Measurements from ENCODE around the gene CSNK1E.

CSNK1E gene

DNA sequence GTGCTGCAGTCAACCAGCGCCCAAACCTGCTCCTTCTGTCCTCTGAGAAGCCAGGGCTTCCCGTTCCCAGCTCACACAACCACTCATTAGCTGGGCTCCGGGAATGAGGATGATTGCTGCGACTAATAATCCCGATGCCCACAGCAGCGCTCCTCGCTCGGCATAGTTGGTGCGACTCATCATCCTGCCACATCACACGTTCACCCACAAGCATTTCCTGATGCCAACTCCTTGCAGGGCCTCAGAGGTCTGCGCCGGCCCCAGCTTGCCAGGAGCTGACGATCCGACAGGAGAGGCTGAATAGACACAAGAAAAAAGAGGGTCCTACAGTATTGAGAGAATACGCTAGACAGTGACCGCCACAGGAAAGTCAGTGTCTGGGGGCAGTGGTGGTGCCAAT lies 10.6 kb upstream of the CSNK1E start:
- DNase-seq (ENCODE audit: low spot score): no peak

- no peak for DNase-seq (ENCODE audit: low spot score)
Observed at GRCh38 chr22:38327396-38327795, 10.2 kb upstream of the CSNK1E start.

DNA sequence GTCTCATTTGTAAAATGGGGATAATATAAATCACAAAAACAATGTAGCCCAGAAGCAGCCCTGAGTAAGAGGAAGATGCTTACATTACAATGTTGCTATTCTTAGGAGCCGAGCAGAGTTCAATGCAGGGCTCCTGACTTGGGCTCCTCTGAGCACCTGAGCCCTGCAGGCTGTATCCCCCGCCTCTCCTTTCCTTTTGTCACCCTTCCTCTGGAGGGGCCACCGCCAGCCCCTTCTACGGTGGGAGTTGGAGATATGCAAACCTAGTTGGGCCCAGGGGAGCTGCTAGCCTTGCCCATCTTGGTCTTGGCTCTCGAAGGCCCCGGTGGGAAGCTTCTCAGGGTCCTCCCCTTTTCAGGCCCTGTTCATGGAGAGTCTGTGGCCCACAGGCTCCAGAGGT lies 8.4 kb upstream of the CSNK1E start:
- DNase-seq (ENCODE audit: low spot score): no peak

DNA sequence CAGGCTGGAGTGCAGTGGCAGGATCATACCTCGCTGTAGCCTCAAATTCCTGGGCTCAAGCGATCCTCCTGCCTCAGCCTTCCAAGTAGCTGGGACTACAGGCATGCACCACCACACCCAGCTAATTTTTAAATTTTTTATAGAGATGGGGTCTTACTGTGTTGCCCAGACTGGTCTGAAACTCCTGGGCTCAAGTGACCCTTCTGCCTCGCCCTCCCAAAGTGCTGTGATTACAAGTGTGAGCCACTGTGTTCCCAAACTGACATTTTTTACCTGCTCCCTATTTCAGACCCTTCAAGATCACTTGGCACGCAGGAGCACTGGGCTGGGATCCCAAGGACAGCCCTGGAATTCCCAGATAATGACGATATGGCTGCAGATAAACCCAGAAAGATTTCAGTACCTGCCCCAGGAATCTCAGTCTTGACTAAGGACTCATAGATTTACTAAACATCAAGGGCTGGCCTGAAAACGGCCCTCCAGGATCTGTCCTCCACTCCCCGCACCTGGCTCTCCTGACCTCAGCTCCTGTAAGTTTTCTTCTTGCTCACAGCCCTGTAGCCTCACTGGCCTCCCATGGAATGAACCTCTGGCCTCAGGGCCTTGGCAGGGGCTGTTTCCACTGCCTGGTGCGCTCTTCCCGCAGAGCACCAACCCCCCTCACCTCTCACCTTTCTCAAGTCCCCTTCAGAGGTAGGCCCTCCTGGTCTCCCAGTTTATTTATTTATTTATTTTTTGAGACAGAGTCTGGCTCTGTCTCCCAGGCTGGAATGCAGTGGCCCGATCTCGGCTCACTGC lies 3.6 kb upstream of the CSNK1E start:
- DNase-seq (ENCODE audit: low spot score): no peak

- DNase-seq (ENCODE audit: low spot score): no peak
Observed at GRCh38 chr22:38318792-38319773, 1.9 kb upstream of the CSNK1E start.

DNA sequence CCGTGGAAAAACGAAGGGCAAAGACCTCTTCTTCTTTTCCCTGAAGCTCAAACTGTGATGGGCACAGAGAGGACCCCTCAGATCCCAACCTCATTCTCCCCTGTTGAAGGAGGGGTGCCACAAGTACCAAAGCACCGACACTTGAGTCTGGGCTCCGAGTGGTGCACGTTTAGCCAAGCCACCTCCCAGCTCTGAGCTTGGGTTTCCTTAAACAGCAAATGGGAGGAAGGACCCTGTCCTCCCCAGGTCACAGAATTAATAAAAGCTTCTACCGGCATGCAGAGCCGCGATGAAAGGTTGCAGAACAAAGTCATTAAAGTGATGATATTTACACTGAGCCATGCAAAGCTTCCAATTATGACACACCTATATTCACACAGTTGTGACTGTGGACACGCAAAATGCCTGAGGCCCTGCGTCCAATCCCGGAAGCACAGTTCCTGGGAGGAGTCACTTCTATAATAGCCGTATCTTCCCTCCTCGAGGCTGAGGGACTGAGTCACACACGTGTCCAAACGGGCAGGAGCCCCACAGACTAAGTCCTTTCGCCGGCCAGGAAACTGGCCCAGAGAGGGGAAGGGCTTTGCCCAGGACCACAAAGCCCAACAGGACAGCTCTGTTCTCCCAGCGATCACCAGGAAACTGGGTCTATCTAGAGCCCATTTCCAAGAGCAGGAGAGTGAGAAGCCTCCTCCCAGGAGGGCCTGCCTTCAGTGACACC lies 922 bp upstream of the CSNK1E start:
- DNase-seq (ENCODE audit: low spot score): no peak

GRCh38 chr22:38316364-38317121 lies 690 bp downstream of the CSNK1E start:
- no peak for DNase-seq (ENCODE audit: low spot score)

GRCh38 chr22:38315823-38316363 lies 1.3 kb downstream of the CSNK1E start:
- DNase-seq (ENCODE audit: low spot score): no peak

GRCh38 chr22:38314933-38315822 lies 2.1 kb downstream of the CSNK1E start:
- no peak for DNase-seq (ENCODE audit: low spot score)

DNA sequence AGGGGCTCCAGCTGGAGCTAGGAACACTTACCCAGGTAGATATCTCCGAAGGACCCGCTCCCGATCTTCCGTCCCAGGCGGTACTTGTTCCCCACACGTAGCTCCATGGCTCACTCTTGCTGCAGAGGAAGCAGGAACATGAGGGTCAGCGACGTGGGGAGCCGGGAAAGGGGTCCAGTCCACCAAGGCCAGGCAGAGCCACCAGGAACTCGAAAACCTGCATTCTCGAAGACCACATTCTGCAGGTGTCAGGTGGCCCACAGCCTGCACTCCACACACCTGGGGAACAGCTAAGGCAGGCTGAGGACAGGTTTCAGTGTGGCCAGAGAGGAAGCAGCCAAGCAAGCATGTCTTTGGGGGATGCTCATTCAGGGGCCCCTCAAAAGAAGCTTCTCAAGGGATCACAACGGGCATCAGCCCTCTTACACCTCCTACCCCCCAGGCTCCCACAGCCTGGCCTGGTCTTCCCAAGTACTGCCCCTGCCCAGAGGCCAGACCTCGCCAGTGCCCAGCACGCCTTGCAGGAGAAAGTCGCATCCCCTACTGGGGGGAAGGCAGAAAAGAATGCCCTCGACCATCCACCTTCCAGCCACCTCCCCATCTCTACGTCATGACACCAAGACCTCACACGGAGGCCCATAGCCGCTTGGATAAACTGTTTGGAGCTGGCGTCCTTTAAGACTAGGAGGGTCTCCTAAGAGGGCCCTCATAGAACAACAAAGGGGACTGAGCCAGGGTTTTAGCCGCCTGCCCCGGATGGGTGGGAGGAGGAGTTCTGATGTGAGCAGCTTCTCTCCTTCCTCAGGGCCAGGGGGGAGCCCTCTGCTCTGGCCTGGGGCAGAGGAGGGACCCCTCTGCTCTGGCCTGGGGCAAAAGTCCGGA lies 2.9 kb downstream of the CSNK1E start:
- no peak for DNase-seq (ENCODE audit: low spot score)

- no peak for DNase-seq (ENCODE audit: low spot score)
Observed at GRCh38 chr22:38313384-38313955, 3.8 kb downstream of the CSNK1E start.

DNA sequence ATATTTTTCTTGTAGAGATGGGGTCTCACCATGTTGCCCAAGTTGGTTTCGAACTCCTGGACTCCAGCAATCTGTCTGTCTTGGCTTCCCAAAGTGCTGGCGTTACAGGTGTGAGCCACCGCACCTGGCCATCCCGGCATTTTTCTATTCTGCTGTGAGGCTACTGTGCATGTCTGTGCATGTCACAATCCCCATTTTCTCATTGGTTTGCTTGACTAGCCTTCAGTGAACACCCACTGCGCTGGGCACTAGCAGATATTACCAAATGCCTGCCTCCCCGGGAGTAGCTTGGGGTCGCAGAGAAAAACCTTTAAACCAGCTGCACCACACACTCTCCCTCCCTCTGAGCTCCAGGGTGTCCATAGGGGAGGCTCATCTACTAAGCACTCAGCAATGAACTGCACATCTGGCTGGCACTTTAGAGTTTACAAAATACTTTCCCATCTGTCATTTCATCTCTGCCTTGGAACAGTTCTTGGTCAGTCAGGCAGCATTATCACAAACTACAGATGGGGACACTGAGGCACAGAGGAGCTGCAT lies 4.9 kb downstream of the CSNK1E start:
- DNase-seq (ENCODE audit: low spot score): no peak

DNA sequence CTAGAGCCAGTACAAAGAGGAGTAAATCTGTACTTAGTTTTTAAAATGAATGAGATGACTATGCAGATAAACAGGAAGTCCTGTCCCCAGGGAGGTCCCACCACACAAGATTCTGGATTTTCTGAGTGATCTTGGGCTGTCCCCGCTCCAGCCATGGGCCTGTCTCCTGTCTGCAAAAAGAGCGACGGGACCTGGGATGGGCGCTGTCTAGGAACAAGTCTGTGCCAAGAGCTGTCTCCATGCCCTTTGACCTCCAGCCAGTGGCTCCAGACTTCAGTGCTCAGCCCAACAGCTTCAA lies 6.0 kb downstream of the CSNK1E start:
- no peak for DNase-seq (ENCODE audit: low spot score)

DNA sequence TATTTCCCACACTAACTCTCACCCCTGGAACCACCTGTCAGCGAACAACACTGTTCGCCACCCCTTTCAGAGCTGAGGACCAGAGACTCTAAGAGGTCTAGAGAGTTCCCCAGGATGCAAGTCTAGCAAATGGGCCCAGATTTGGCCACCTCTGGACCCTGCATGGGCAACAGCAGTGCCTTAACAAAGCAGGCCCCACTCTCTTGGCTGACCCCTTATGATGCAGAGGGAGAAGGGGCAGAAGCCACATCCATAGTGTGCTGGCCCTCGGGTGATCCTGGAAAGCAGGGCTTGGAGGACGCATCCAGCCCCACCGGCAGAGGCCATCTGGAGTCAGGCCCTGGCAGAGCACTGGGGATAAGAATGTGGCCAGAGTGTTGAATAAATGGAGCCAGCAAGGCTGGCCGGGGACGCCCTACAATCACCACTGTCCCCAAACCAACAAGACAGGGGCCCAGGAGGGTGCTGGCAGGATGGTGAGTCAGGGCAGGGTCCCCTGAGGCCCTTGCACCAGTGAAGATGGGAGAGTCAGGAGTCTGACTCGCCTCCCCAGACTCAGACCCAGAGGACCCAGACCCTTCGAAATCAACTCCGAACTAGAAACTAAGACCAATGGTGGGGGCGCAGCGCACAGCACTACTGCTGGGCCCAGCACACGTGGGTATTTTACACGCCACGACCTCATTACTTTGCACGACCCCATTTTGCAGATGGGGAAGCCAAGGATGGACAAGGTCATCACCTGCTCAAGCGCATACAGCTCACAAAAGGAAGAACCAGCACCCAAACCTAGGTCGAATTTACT lies 6.5 kb downstream of the CSNK1E start:
- DNase-seq (ENCODE audit: low spot score): no peak

GRCh38 chr22:38309614-38310517 lies 7.4 kb downstream of the CSNK1E start:
- DNase-seq (ENCODE audit: low spot score): no peak

DNA sequence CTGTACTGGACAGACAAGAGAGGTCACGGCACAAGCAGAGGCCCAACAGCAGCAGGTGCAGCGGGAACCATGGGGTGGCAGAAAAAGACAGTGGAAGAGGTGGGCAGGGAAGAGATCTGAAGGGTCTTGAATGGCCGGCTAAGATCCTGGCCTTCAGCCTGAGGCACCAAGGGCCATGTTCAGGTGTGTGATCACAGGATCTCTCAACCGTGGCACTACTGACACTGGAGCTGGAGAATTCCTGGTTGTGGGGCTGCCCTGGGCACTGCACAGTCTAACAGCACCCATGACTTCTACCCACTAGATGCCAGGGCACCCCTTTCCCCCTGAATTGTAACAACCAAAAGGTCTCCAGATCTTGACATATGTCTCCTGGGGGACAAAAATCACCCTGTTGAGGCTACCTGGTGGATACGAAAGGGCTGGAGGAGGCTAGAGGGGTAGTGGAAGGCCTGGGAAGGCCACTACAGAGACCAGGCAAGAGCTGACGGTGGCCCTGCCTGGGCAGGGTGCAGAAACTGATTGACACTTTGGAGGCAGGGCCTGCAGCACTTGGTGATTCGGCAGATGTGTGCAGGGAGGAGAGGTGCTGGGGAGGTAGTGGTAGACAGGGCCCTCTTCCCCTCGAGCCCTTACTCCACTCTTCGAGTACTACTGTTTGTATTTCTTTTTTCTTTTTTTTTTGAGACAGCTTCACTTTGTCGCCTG lies 8.3 kb downstream of the CSNK1E start:
- no peak for DNase-seq (ENCODE audit: low spot score)

Measured in activated CD4-positive, alpha-beta T cell treated with anti-CD3 and anti-CD28 coated beads, Interleukin-2, Interleukin-4, amounts not matched to agents 100 ng/mL and 50 ng/mL, durations not matched to agents 16 hours and 8 hours (primary cell).